ENCODE results near the gene ARHGAP26. TPM values are rescaled to one million over a fixed set of nuclear protein-coding genes. Genes with fewer than 3 reads are reported as not detected.

The ARHGAP26 gene
- total and polyA plus RNA-seq, 7 donors: 5.4 to 25.5 (median 19.1) TPM

- Histone ChIP-seq H3K36me3 (no peaks in the 10 kb centered on the region), H3K4me3 (no peak overlapping the region), H3K4me1 (peaks cover 0 to 9% (median 4%) of the 10 kb centered on the region in 4 donors), H3K27me3 (no peaks in the 10 kb centered on the region), H3K27ac (no peak overlapping the region), H3K9me3 (no peaks in the 10 kb centered on the region)
- TF ChIP-seq POLR2A (IDR thresholded peaks at IDR 0.05) (no peak), EP300 (IDR thresholded peaks at IDR 0.05) (no peak), POLR2AphosphoS5 (IDR thresholded peaks at IDR 0.05) (no peak), CTCF (IDR thresholded peaks at IDR 0.05) (no peak)
- 81 to 91% methylated on average over 4 of the region's 4 CpGs for WGBS, 2 donors
- intact Hi-C loops (cut with DNase I): no loop called here
- no peak for DNase-seq
Observed at GRCh38 chr5:143134900-143135299, 364.7 kb downstream of the ARHGAP26 start.

- WGBS, 2 donors: 70 to 90% methylated on average over 5 of the region's 5 CpGs
- no peak overlapping the region for H3K4me3 ChIP-seq
- no peak for DNase-seq
- H3K27ac ChIP-seq: no peak overlapping the region
- no peaks in the 10 kb centered on the region for H3K9me3 ChIP-seq
- intact Hi-C loops (cut with DNase I): no loop called here
- no peaks in the 10 kb centered on the region for H3K4me1 ChIP-seq
- no peaks in the 10 kb centered on the region for H3K27me3 ChIP-seq
- H3K36me3 ChIP-seq: no peaks in the 10 kb centered on the region
- TF ChIP-seq CTCF (IDR thresholded peaks at IDR 0.05): no peak
- TF ChIP-seq POLR2AphosphoS5 (IDR thresholded peaks at IDR 0.05): no peak
- no peak for TF ChIP-seq EP300 (IDR thresholded peaks at IDR 0.05)
- no peak for TF ChIP-seq POLR2A (IDR thresholded peaks at IDR 0.05)
Observed at GRCh38 chr5:143135832-143136551, 365.8 kb downstream of the ARHGAP26 start.

GRCh38 chr5:143138839-143139238 is 368.7 kb downstream of the ARHGAP26 start:
- no peak overlapping the region for H3K4me3 ChIP-seq
- H3K9me3 ChIP-seq: no peaks in the 10 kb centered on the region
- TF ChIP-seq POLR2A (IDR thresholded peaks at IDR 0.05) (no peak), POLR2AphosphoS5 (IDR thresholded peaks at IDR 0.05) (no peak), CTCF (IDR thresholded peaks at IDR 0.05) (no peak), EP300 (IDR thresholded peaks at IDR 0.05) (no peak)
- WGBS, 2 donors: 77 to 79% methylated on average over 8 of the region's 8 CpGs
- intact Hi-C loops (cut with DNase I): no loop called here
- no peak overlapping the region for H3K27ac ChIP-seq
- DNase-seq: no peak
- H3K27me3 ChIP-seq: no peaks in the 10 kb centered on the region
- peaks cover 0 to 19% (median 17%) of the 10 kb centered on the region in 4 donors for H3K4me1 ChIP-seq
- no peaks in the 10 kb centered on the region for H3K36me3 ChIP-seq

GRCh38 chr5:143139585-143139984 is 369.4 kb downstream of the ARHGAP26 start:
- intact Hi-C loops (cut with DNase I): no loop called here
- Histone ChIP-seq H3K27ac (no peak overlapping the region), H3K27me3 (no peaks in the 10 kb centered on the region), H3K36me3 (no peaks in the 10 kb centered on the region), H3K4me3 (no peak overlapping the region), H3K4me1 (peaks cover 0 to 20% (median 17%) of the 10 kb centered on the region in 4 donors), H3K9me3 (no peaks in the 10 kb centered on the region)
- TF ChIP-seq POLR2A (IDR thresholded peaks at IDR 0.05) (no peak), POLR2AphosphoS5 (IDR thresholded peaks at IDR 0.05) (no peak), EP300 (IDR thresholded peaks at IDR 0.05) (no peak), CTCF (IDR thresholded peaks at IDR 0.05) (no peak)
- DNase-seq: no peak
- 97% methylated on average over 9 of the region's 9 CpGs for WGBS, 2 donors

Measured in sigmoid colon (tissue), 7 donors.